NCI-H526 (cell line): ENCODE results near the gene COX6B1.
"Not testable (repeated sequence)": the region's sequence is repeated elsewhere in the genome, so short reads cannot be mapped to it uniquely, and the experiment has no call there.

Experiments
- DNase-seq, 2 experiments: peaks; one replicate each; lab custom pipeline; 2025; lab: John Stamatoyannopoulos, UW

Gene COX6B1

GRCh38 chr19:35665157-35665556 lies 17.0 kb downstream of the COX6B1 start:
- no peak for DNase-seq

GRCh38 chr19:35665604-35666003 lies 17.5 kb downstream of the COX6B1 start:
- DNase-seq, result no peak

- no peak for DNase-seq
Observed at GRCh38 chr19:35666251-35666913, 18.3 kb downstream of the COX6B1 start, which contains the start of gene UPK1A. Gene UPK1A (plus strand): TSS chr19:35666517. CDS start chr19:35666813, 296 bp downstream.

- no peak for DNase-seq
Observed at GRCh38 chr19:35669566-35669965, 21.4 kb downstream of the COX6B1 start.

GRCh38 chr19:35669974-35670373 lies 21.9 kb downstream of the COX6B1 start:
- no peak for DNase-seq

GRCh38 chr19:35670686-35671085 lies 22.6 kb downstream of the COX6B1 start:
- no peak for DNase-seq

- DNase-seq, result peak; percentile 87 to 88
Observed at GRCh38 chr19:35671818-35672217, 23.7 kb downstream of the COX6B1 start.

GRCh38 chr19:35673121-35673804 lies 25.1 kb downstream of the COX6B1 start:
- peak; percentile 72 to 88 for DNase-seq

GRCh38 chr19:35675589-35676140 lies 27.5 kb downstream of the COX6B1 start:
- DNase-seq, result no peak

GRCh38 chr19:35689836-35690235 lies 41.7 kb downstream of the COX6B1 start:
- no peak for DNase-seq

GRCh38 chr19:35691106-35691505 lies 43.0 kb downstream of the COX6B1 start:
- not testable (repeated sequence) for DNase-seq

GRCh38 chr19:35692010-35692409 lies 43.9 kb downstream of the COX6B1 start:
- no peak for DNase-seq

- DNase-seq, result no peak
Observed at GRCh38 chr19:35693422-35693821, 45.3 kb downstream of the COX6B1 start.

- DNase-seq, result peak; percentile 79 to 97
Observed at GRCh38 chr19:35693835-35694599, 45.9 kb downstream of the COX6B1 start.

- no peak for DNase-seq
Observed at GRCh38 chr19:35695895-35696422, 47.8 kb downstream of the COX6B1 start.

- no peak for DNase-seq
Observed at GRCh38 chr19:35696835-35697234, 48.7 kb downstream of the COX6B1 start.

GRCh38 chr19:35702223-35703012 lies 54.3 kb downstream of the COX6B1 start:
- peak; percentile 99 to 100 for DNase-seq

GRCh38 chr19:35703343-35703742 lies 55.2 kb downstream of the COX6B1 start:
- DNase-seq, result peak in 1 of 2 experiments; percentile 28

GRCh38 chr19:35704218-35704617 lies 56.1 kb downstream of the COX6B1 start, which contains the start of gene ZBTB32:
Gene ZBTB32 (plus strand): TSS chr19:35704558. CDS start chr19:35714627, 10,069 bp downstream.
- DNase-seq, result no peak
